ENCODE results near the gene DNM3. TPM values are rescaled to one million over a fixed set of nuclear protein-coding genes. Genes with fewer than 3 reads are reported as not detected.

The DNM3 gene
- total and polyA plus RNA-seq, 2 experiments from 2014 or later, result 5.2 to 12.2 TPM

GRCh38 chr1:171937938-171938337 lies 96.6 kb downstream of the DNM3 start (continued):
- TF ChIP-seq, protein P1, sequence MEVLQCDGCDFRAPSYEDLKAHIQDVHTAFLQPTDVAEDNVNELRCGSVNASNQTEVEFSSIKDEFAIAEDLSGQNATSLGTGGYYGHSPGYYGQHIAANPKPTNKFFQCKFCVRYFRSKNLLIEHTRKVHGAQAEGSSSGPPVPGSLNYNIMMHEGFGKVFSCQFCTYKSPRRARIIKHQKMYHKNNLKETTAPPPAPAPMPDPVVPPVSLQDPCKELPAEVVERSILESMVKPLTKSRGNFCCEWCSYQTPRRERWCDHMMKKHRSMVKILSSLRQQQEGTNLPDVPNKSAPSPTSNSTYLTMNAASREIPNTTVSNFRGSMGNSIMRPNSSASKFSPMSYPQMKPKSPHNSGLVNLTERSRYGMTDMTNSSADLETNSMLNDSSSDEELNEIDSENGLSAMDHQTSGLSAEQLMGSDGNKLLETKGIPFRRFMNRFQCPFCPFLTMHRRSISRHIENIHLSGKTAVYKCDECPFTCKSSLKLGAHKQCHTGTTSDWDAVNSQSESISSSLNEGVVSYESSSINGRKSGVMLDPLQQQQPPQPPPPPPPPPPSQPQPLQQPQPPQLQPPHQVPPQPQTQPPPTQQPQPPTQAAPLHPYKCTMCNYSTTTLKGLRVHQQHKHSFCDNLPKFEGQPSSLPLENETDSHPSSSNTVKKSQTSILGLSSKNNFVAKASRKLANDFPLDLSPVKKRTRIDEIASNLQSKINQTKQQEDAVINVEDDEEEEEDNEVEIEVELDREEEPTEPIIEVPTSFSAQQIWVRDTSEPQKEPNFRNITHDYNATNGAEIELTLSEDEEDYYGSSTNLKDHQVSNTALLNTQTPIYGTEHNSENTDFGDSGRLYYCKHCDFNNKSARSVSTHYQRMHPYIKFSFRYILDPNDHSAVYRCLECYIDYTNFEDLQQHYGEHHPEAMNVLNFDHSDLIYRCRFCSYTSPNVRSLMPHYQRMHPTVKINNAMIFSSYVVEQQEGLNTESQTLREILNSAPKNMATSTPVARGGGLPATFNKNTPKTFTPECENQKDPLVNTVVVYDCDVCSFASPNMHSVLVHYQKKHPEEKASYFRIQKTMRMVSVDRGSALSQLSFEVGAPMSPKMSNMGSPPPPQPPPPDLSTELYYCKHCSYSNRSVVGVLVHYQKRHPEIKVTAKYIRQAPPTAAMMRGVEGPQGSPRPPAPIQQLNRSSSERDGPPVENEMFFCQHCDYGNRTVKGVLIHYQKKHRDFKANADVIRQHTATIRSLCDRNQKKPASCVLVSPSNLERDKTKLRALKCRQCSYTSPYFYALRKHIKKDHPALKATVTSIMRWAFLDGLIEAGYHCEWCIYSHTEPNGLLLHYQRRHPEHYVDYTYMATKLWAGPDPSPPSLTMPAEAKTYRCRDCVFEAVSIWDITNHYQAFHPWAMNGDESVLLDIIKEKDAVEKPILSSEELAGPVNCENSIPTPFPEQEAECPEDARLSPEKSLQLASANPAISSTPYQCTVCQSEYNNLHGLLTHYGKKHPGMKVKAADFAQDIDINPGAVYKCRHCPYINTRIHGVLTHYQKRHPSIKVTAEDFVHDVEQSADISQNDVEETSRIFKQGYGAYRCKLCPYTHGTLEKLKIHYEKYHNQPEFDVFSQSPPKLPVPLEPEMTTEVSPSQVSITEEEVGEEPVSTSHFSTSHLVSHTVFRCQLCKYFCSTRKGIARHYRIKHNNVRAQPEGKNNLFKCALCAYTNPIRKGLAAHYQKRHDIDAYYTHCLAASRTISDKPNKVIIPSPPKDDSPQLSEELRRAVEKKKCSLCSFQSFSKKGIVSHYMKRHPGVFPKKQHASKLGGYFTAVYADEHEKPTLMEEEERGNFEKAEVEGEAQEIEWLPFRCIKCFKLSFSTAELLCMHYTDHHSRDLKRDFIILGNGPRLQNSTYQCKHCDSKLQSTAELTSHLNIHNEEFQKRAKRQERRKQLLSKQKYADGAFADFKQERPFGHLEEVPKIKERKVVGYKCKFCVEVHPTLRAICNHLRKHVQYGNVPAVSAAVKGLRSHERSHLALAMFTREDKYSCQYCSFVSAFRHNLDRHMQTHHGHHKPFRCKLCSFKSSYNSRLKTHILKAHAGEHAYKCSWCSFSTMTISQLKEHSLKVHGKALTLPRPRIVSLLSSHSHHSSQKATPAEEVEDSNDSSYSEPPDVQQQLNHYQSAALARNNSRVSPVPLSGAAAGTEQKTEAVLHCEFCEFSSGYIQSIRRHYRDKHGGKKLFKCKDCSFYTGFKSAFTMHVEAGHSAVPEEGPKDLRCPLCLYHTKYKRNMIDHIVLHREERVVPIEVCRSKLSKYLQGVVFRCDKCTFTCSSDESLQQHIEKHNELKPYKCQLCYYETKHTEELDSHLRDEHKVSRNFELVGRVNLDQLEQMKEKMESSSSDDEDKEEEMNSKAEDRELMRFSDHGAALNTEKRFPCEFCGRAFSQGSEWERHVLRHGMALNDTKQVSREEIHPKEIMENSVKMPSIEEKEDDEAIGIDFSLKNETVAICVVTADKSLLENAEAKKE (CRISPR knock-in tag; IDR thresholded peaks at IDR 0.05), result no peak
- TF ChIP-seq EZH2 (IDR thresholded peaks at IDR 0.05; ENCODE audit: low read depth, unreplicated experiment), result no peak
- no peak for TF ChIP-seq POLR2AphosphoS5 (IDR thresholded peaks at IDR 0.05; ENCODE audit: low read depth)
- no peak for TF ChIP-seq STAT1 (IDR thresholded peaks at IDR 0.05; ENCODE audit: unreplicated experiment)
- TF ChIP-seq ZNF114 (CRISPR knock-in tag; IDR thresholded peaks at IDR 0.05), result no peak
- no peak for TF ChIP-seq ZNF331 (CRISPR knock-in tag; IDR thresholded peaks at IDR 0.05; ENCODE audit: low read depth)
- no peak for TF ChIP-seq JUNB (IDR thresholded peaks at IDR 0.05; ENCODE audit: unreplicated experiment)
- TF ChIP-seq CREB1 (CRISPR knock-in tag; IDR thresholded peaks at IDR 0.05; ENCODE audit: low read depth), result no peak
- TF ChIP-seq NANOG (IDR thresholded peaks at IDR 0.05; ENCODE audit: borderline replicate concordance), result no peak

GRCh38 chr1:171939740-171940139 lies 98.4 kb downstream of the DNM3 start:
- Mint-ChIP-seq H3K27me3 (ENCODE audit: insufficient read depth, low read depth, poor library complexity) (no peaks in the 10 kb centered on the region), H3K27ac (no peak overlapping the region; the same call in 1 of the 2 replicates), H3K4me3 (no peak overlapping the region), H3K9me3 (no peaks in the 10 kb centered on the region), H3K4me1 (peaks cover 50% of the 10 kb centered on the region), H3K36me3 (ENCODE audit: low read depth) (no peaks in the 10 kb centered on the region)
- Histone ChIP-seq H3K9me2 (ENCODE audit: insufficient read depth) (no peaks in the 10 kb centered on the region), H3K27me3 (ENCODE audit: insufficient read depth) (no peaks in the 10 kb centered on the region), H3K27ac (ENCODE audit: low read depth) (no peak overlapping the region), H3F3A (replicated peaks; ENCODE audit: low read depth) (no peaks in the 10 kb centered on the region), H3K4me2 (peak overlapping the region; percentile 26; the same call in 1 of the 2 replicates), H3K4me1 (ENCODE audit: insufficient read depth) (peaks cover 57% of the 10 kb centered on the region), H3K79me2 (replicated peaks; ENCODE audit: insufficient read depth) (no peaks in the 10 kb centered on the region), H3K4me3 (no peak overlapping the region), H3K36me3 (ENCODE audit: insufficient read depth) (no peaks in the 10 kb centered on the region), H4K20me1 (replicated peaks; ENCODE audit: insufficient read depth) (no peaks in the 10 kb centered on the region), H2AFZ (no peak overlapping the region)
- ATAC-seq (peak; percentile 94), DNase-seq (ENCODE audit: low spot score) (peak; percentile 36)
- TF ChIP-seq NANOG (IDR thresholded peaks at IDR 0.05; ENCODE audit: borderline replicate concordance), result 0 out of 2 replicates have a peak, but pooled peaks have one; percentile 35
- no peak for TF ChIP-seq EZH2 (IDR thresholded peaks at IDR 0.05; ENCODE audit: low read depth, unreplicated experiment)
- TF ChIP-seq ZNF114 (CRISPR knock-in tag; IDR thresholded peaks at IDR 0.05), result no peak
- TF ChIP-seq, protein P1 (CRISPR knock-in tag; IDR thresholded peaks at IDR 0.05), result peak; percentile 32; the same call in 1 of the 2 replicates
